H1 (cell line): Measurements from ENCODE around the gene FRA10AC1.

Experiments
- ATF3 ChIP-seq: IDR thresholded peaks from 2 replicates; pipeline ENCODE4 v1.6.1; 2011; ENCODE audit warnings: low read depth, mild to moderate bottlenecking, low read length; ENCODE audit not compliant: insufficient read depth
- CTCF ChIP-seq, 3 experiments: IDR thresholded peaks; 1 replicate in 2 of 3; 2 replicates in 1 of 3; pipeline versions ENCODE4 v1.5.1 to v1.6.1; 2011; ENCODE audit warnings: low read length in 3 of 3, mild to moderate bottlenecking in 3 of 3, inconsistent platforms in 2 of 3, low read depth in 1 of 3, moderate library complexity in 1 of 3; ENCODE audit not compliant: insufficient read depth in 1 of 3; ENCODE audit errors: control extremely low read depth in 1 of 3
- HDAC2 ChIP-seq, 2 experiments: fragments of 300-600 bp in 1 of 2; sonication (generic) in 1 of 2; IDR thresholded peaks; 2 replicates each; pipeline ENCODE4 v1.6.1; 2011 to 2012; ENCODE audit warnings: low read depth in 2 of 2, low read length in 2 of 2, mild to moderate bottlenecking in 2 of 2, moderate library complexity in 2 of 2, borderline replicate concordance in 1 of 2, inconsistent platforms in 1 of 2
- JUN ChIP-seq: IDR thresholded peaks from 2 replicates; pipeline ENCODE4 v1.6.1; 2011; ENCODE audit warnings: low read depth, mild to moderate bottlenecking, improper control_type of control experiment, low read length
- RAD21 ChIP-seq, 2 experiments: IDR thresholded peaks in 1 of 2; conservative IDR thresholded peaks in 1 of 2; 2 replicates each; pipeline ENCODE4 v1.6.1; 2011; ENCODE audit warnings: low read depth in 2 of 2, low read length in 2 of 2, improper control_type of control experiment in 1 of 2, inconsistent platforms in 1 of 2, mild to moderate bottlenecking in 1 of 2, moderate library complexity in 1 of 2
- TAF1 ChIP-seq: IDR thresholded peaks from 2 replicates; pipeline ENCODE4 v1.6.1; 2011; ENCODE audit warnings: mild to moderate bottlenecking, low read depth, low read length
- TBP ChIP-seq: IDR thresholded peaks from 2 replicates; pipeline ENCODE4 v1.6.1; 2011; ENCODE audit warnings: low read depth, low read length, improper control_type of control experiment

GRCh38 chr10:93751124-93751523 lies 48.7 kb upstream of the FRA10AC1 start:
- no peak for TF ChIP-seq ATF3
- TF ChIP-seq TBP, result no peak
- TF ChIP-seq TAF1, result no peak
- TF ChIP-seq RAD21 (IDR thresholded peaks at IDR 0.05 in 1 of 2, conservative IDR thresholded peaks at IDR 0.05 in 1 of 2; ENCODE audit: low read depth in 2 of 2, low read length in 2 of 2), result no peak
- TF ChIP-seq CTCF (IDR thresholded peaks at IDR 0.05; ENCODE audit: control extremely low read depth in 1 of 3, insufficient read depth in 1 of 3, low read depth in 1 of 3, low read length in 3 of 3), result no peak
- TF ChIP-seq HDAC2 (IDR thresholded peaks at IDR 0.05; ENCODE audit: borderline replicate concordance in 1 of 2, low read depth in 2 of 2, low read length in 2 of 2), result no peak
- TF ChIP-seq JUN, result no peak
